NB4 (cell line): Measurements from ENCODE around the gene RAP1GAP2.
"Not testable (repeated sequence)": the region's sequence is repeated elsewhere in the genome, so short reads cannot be mapped to it uniquely, and the experiment has no call there.

Source experiments
- MAX ChIP-seq: IDR thresholded peaks from 2 replicates; pipeline ENCODE4 v1.6.1; 2011; ENCODE audit warnings: low read depth, low read length
- POLR2A ChIP-seq: IDR thresholded peaks from 2 replicates; pipeline ENCODE4 v1.6.1; 2011; ENCODE audit warnings: mild to moderate bottlenecking; ENCODE audit not compliant: insufficient read length; ENCODE audit errors: extremely low read depth
- TF ChIP-seq, protein P1 (sequence below): IDR thresholded peaks from one replicate; pipeline ENCODE4 v1.5.1; 2012; ENCODE audit warnings: low read depth, low read length

GRCh38 chr17:2785376-2785775, 10.9 kb upstream of the RAP1GAP2 start:
- TF ChIP-seq, protein P1, sequence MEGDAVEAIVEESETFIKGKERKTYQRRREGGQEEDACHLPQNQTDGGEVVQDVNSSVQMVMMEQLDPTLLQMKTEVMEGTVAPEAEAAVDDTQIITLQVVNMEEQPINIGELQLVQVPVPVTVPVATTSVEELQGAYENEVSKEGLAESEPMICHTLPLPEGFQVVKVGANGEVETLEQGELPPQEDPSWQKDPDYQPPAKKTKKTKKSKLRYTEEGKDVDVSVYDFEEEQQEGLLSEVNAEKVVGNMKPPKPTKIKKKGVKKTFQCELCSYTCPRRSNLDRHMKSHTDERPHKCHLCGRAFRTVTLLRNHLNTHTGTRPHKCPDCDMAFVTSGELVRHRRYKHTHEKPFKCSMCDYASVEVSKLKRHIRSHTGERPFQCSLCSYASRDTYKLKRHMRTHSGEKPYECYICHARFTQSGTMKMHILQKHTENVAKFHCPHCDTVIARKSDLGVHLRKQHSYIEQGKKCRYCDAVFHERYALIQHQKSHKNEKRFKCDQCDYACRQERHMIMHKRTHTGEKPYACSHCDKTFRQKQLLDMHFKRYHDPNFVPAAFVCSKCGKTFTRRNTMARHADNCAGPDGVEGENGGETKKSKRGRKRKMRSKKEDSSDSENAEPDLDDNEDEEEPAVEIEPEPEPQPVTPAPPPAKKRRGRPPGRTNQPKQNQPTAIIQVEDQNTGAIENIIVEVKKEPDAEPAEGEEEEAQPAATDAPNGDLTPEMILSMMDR: not testable (repeated sequence)
- TF ChIP-seq POLR2A, MAX: not testable (repeated sequence)
